ENCODE data around the gene TMEM245. TPM values are rescaled to one million over a fixed set of nuclear protein-coding genes. Genes with fewer than 3 reads are reported as not detected.

Gene TMEM245
- total RNA-seq, 4 donors from 2014 or later, result 222 to 549 (median 318) TPM

DNA sequence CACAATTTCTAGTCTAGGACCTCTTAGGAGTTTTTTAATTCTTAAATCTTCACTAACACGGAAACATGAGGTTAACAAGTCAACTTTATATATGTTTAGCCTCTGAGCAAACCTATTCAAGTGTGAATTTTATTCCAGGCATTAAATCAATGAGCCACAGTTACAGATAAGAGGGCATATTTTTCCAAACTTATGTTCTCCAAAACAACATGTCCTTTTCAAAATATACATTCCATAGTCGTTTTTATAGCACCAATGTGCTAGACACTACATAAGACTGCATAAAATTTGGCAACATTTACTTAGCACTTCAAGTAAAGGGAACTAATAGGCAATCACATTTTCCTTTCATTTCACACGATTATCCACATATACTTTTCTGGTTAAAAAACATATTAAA lies 6.5 kb downstream of the TMEM245 start:
- Histone ChIP-seq H3K4me1 (peaks cover 77 to 84% of the 10 kb centered on the region in 2 donors), H3K27ac (peak overlapping the region; percentile 96 to 98 (median 96)), H3K27me3 (no peaks in the 10 kb centered on the region), H3K4me3 (replicated peaks in 1 of 3) (no peak overlapping the region), H3K9me3 (no peaks in the 10 kb centered on the region), H3K36me3 (no peaks in the 10 kb centered on the region)
- intact Hi-C loops (cut with DNase I), result no loop called here
- TF ChIP-seq, protein P1, sequence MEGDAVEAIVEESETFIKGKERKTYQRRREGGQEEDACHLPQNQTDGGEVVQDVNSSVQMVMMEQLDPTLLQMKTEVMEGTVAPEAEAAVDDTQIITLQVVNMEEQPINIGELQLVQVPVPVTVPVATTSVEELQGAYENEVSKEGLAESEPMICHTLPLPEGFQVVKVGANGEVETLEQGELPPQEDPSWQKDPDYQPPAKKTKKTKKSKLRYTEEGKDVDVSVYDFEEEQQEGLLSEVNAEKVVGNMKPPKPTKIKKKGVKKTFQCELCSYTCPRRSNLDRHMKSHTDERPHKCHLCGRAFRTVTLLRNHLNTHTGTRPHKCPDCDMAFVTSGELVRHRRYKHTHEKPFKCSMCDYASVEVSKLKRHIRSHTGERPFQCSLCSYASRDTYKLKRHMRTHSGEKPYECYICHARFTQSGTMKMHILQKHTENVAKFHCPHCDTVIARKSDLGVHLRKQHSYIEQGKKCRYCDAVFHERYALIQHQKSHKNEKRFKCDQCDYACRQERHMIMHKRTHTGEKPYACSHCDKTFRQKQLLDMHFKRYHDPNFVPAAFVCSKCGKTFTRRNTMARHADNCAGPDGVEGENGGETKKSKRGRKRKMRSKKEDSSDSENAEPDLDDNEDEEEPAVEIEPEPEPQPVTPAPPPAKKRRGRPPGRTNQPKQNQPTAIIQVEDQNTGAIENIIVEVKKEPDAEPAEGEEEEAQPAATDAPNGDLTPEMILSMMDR (IDR thresholded peaks at IDR 0.05), result no peak
- 34 to 44% methylated on average over 3 of the region's 3 CpGs for WGBS, 2 donors
- no peak for DNase-seq

DNA sequence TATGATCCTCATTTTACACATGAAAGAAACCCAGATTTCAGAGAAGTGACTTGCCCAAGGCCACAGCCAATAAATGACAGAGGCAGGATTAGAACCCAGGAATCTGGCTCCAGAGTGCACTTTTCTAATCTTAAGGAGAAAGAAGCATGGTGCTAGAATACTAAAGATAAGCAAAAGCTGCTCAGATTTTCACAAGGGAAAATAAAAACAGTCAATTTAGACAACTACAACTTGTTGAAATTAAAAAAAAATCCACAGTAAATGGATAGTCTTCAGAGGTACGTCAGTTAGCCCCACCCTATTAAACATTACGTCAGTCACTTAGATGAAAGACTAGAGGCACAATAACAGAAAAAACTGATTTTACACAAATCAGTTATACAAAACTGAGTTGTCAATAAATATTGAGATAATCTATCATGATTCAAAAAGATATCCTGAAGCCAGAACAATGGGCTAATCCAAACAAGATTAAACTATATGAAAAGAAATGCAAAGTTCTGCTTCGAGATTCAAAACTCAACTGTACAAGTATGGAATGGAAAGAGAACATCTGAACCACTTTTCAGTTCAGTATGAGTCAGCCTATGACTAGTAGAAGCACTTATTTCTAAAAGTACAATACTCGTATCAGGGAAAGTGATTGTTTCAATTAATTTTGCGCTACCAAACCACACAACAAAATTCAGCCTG lies 9.3 kb downstream of the TMEM245 start:
- peak in 1 of 2 donors; percentile 30 for TF ChIP-seq POLR2A (IDR thresholded peaks at IDR 0.05)
- TF ChIP-seq, protein P1 (IDR thresholded peaks at IDR 0.05), result no peak
- 41 to 55% methylated on average over 5 of the region's 5 CpGs for WGBS, 2 donors
- H3K27ac ChIP-seq, result peak overlapping the region; percentile 96 to 98 (median 96)
- no peak overlapping the region for H3K4me3 ChIP-seq (replicated peaks in 1 of 3)
- intact Hi-C loops (cut with DNase I), result no loop called here
- peaks cover 75 to 84% of the 10 kb centered on the region in 2 donors for H3K4me1 ChIP-seq
- H3K27me3 ChIP-seq, result no peaks in the 10 kb centered on the region
- DNase-seq, result no peak
- H3K36me3 ChIP-seq, result peaks cover 0 to 3% of the 10 kb centered on the region in 2 donors
- no peaks in the 10 kb centered on the region for H3K9me3 ChIP-seq

DNA sequence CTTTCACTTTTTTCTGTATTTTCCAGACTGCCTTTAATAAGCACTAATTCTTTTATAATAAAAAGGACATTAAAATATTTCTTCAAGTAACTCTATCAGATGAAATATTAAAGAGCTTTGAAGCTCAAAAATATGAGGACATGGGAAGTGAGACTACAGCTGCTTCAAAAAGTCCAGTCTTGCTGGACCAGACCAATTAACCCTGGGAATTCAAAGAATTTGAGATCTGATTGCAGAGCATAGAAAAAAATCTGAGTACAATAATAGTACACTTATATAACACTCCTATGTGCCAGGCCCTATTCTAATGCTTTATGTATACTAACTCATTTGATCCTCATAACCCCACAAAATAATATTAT lies 9.8 kb downstream of the TMEM245 start:
- H3K4me1 ChIP-seq, result peaks cover 72 to 79% of the 10 kb centered on the region in 2 donors
- peaks cover 0 to 6% of the 10 kb centered on the region in 2 donors for H3K36me3 ChIP-seq
- H3K27me3 ChIP-seq, result no peaks in the 10 kb centered on the region
- no peak overlapping the region for H3K4me3 ChIP-seq (replicated peaks in 1 of 3)
- peak overlapping the region; percentile 96 to 98 (median 96) for H3K27ac ChIP-seq
- intact Hi-C loops (cut with DNase I), result no loop called here
- no peaks in the 10 kb centered on the region for H3K9me3 ChIP-seq
- TF ChIP-seq POLR2A (IDR thresholded peaks at IDR 0.05), result peak in 1 of 2 donors; percentile 8
- TF ChIP-seq, protein P1 (IDR thresholded peaks at IDR 0.05), result no peak
- no peak for DNase-seq

DNA sequence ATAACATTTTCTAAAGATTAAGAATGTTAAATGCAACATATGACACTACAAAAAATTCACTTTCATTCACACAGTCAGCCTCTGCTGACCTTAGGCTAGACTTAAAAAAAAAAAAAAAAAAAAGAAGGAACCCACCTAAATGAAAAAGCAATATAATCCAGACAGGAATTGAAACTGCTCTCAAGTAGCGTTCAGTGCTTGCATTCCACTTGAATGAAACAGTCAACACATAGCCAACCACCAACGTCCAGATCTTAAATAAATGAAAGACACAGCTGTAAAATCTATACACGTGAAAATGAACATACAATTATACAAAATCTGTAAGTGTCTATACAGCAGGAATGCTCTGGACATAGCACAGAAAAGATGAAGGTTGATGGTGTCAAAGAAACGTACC lies 11.4 kb downstream of the TMEM245 start:
- H3K4me1 ChIP-seq, result peaks cover 61 to 66% of the 10 kb centered on the region in 2 donors
- DNase-seq, result no peak
- no peaks in the 10 kb centered on the region for H3K9me3 ChIP-seq
- peak overlapping the region; percentile 96 to 98 (median 96) for H3K27ac ChIP-seq
- 44 to 45% methylated on average over 4 of the region's 4 CpGs for WGBS, 2 donors
- TF ChIP-seq, protein P1 (IDR thresholded peaks at IDR 0.05), result no peak
- TF ChIP-seq POLR2A (IDR thresholded peaks at IDR 0.05), result no peak
- H3K36me3 ChIP-seq, result peaks cover 0 to 6% of the 10 kb centered on the region in 2 donors
- no peaks in the 10 kb centered on the region for H3K27me3 ChIP-seq
- intact Hi-C loops (cut with DNase I), result no loop called here
- H3K4me3 ChIP-seq (replicated peaks in 1 of 3), result no peak overlapping the region

DNA sequence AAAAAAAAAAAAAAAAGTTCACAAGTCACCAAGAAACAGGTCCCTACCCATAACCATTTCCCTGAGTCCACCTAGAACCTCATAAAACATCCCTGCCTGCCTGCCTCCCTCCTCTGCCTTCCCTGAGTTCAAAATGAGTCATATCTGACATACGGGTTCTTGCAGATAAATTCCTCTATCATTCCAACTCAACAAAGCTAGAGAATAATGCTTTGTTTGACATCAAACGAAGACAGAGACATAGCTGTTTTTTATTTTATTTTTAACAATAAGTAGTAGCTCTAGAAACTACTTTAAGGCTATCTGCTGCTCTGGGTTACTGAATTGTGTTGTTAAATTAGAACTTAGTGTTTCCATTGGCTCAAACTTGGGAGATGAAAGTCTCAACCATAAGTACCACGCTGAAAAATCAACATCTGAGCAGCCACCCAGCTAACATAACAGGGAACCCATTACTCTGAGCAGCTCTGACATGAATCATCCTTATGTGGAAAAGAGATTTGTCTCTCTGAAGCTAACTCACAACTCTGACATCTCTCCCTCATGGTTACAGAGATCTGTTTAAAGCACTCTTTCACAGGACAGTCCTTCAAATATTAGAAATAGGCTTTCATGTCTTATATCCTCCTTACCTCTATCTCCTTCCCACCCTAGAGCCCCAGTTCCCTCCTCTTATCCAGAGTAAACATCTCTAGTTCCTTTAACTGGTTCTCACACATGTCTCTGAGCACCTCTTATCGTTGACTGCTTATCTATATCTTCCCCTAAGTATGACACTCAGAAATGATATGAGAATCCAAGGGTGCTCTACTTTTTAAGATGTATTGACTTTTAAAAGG lies 12.1 kb downstream of the TMEM245 start:
- Histone ChIP-seq H3K4me3 (replicated peaks in 1 of 3) (no peak overlapping the region), H3K4me1 (peaks cover 60 to 65% of the 10 kb centered on the region in 2 donors), H3K9me3 (no peaks in the 10 kb centered on the region), H3K36me3 (peaks cover 0 to 6% of the 10 kb centered on the region in 2 donors), H3K27ac (peak overlapping the region; percentile 96 to 98 (median 96)), H3K27me3 (no peaks in the 10 kb centered on the region)
- TF ChIP-seq, protein P1 (IDR thresholded peaks at IDR 0.05), result no peak
- TF ChIP-seq POLR2A (IDR thresholded peaks at IDR 0.05), result peak in 1 of 2 donors; percentile 51
- intact Hi-C loops (cut with DNase I), result no loop called here
- WGBS, 2 donors, result 31 to 41% methylated on average over 4 of the region's 4 CpGs
- no peak for DNase-seq
